Measurements from ENCODE around the gene CCT5. TPM values are rescaled to one million over a fixed set of nuclear protein-coding genes. Genes with fewer than 3 reads are reported as not detected.

Gene CCT5
- polyA plus RNA-seq, 1 donor (not counting 4 experiments of a cell fraction or from before 2014, with no cell fraction given), result 558 TPM

DNA sequence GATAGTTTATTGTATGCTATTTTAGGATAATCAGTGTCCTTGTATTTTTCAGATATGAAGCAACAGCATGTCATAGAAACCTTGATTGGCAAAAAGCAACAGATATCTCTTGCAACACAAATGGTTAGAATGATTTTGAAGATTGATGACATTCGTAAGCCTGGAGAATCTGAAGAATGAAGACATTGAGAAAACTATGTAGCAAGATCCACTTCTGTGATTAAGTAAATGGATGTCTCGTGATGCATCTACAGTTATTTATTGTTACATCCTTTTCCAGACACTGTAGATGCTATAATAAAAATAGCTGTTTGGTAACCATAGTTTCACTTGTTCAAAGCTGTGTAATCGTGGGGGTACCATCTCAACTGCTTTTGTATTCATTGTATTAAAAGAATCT lies 14.5 kb downstream of the CCT5 start:
- Histone ChIP-seq H3K4me3 (ENCODE audit: control insufficient read depth in 2 of 3, extremely low read depth in 1 of 3, insufficient read depth in 2 of 3, low read depth in 1 of 3, low read length in 3 of 3) (no peak overlapping the region), H4K20me1 (ENCODE audit: control insufficient read depth, extremely low read depth, insufficient read depth, low read length) (peaks cover 8% of the 10 kb centered on the region), H3K4me2 (ENCODE audit: control insufficient read depth, extremely low read depth, insufficient read depth, low read depth, low read length) (no peak overlapping the region), H3K79me2 (ENCODE audit: control insufficient read depth, insufficient read depth, low read length) (peaks cover 7% of the 10 kb centered on the region), H3K4me1 (ENCODE audit: control insufficient read depth, extremely low read depth, insufficient read depth, low read length) (peaks cover 15% of the 10 kb centered on the region), H3K9ac (ENCODE audit: control insufficient read depth, extremely low read depth, insufficient read depth, low read length) (no peak overlapping the region), H3K27me3 (ENCODE audit: control insufficient read depth, extremely low read depth, insufficient read depth, low read length) (no peaks in the 10 kb centered on the region), H3K36me3 (ENCODE audit: control insufficient read depth in 2 of 2, extremely low read depth in 1 of 2, insufficient read depth in 2 of 2, low read length in 2 of 2) (peaks cover 36 to 44% of the 10 kb centered on the region in 2 experiments), H3K9me3 (ENCODE audit: control insufficient read depth, low read depth, low read length) (no peaks in the 10 kb centered on the region), H3K9me1 (ENCODE audit: control insufficient read depth, extremely low read depth, insufficient read depth, low read length) (no peaks in the 10 kb centered on the region), H2AFZ (ENCODE audit: control insufficient read depth, low read length) (no peak overlapping the region), H3K27ac (ENCODE audit: control insufficient read depth, insufficient read depth, low read length) (no peak overlapping the region)
- DNase-seq (ENCODE audit: low read depth, low spot score), result no peak
- no peak for TF ChIP-seq EZH2 (IDR thresholded peaks at IDR 0.05; ENCODE audit: low read length)
- TF ChIP-seq, protein P1, sequence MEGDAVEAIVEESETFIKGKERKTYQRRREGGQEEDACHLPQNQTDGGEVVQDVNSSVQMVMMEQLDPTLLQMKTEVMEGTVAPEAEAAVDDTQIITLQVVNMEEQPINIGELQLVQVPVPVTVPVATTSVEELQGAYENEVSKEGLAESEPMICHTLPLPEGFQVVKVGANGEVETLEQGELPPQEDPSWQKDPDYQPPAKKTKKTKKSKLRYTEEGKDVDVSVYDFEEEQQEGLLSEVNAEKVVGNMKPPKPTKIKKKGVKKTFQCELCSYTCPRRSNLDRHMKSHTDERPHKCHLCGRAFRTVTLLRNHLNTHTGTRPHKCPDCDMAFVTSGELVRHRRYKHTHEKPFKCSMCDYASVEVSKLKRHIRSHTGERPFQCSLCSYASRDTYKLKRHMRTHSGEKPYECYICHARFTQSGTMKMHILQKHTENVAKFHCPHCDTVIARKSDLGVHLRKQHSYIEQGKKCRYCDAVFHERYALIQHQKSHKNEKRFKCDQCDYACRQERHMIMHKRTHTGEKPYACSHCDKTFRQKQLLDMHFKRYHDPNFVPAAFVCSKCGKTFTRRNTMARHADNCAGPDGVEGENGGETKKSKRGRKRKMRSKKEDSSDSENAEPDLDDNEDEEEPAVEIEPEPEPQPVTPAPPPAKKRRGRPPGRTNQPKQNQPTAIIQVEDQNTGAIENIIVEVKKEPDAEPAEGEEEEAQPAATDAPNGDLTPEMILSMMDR (optimal IDR thresholded peaks at IDR 0.05 in 1 of 3, IDR thresholded peaks at IDR 0.05 in 1 of 3, conservative IDR thresholded peaks at IDR 0.05 in 1 of 3; ENCODE audit: extremely low read depth in 1 of 3, insufficient read depth in 2 of 3, low read length in 3 of 3), result no peak
- dilution Hi-C loops (cut with MboI; ENCODE audit: extremely low pct_ligation_motif_present, low sequenced_read_pairs), result no loop called here
- FAIRE-seq, result no peak

DNA sequence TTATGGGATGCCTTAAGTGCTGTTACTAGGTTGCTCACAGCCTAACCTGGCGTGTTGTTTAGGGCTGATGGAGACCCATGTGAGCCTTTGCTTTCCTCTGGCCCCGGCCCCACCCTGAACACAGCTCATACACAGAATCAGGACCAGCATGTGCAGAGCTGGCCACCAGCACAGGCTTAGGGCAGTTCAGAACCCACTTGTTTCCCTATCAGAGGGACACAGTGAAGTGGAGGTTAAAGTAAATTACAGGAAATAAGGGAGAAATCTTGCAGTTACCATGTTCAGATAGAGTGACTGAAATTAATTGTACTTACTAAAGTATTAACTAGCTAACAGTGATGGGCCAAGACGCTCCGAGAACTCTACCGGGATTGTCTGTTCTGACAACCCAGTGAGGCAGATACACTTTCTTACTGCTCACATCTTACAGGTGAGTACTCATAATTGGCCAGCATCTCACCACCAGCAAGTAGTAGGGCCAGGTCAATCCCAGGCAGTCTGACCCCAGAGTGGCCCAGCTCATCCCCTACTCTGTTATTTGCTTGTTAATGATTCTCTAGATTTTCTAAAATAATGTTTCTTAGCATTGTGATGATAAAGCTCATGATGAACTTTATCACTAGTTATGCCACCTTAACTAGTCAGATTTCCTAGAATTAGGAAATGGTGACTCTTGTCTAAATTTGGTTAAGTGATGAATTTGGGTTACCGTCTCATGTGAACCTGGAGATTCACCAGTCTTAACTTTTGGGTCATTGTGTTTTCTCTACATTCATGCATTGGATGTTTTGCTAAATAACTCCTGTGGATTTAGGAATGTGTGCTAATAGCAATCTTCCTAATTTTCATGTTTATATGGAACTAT lies 15.4 kb downstream of the CCT5 start:
- no peak for DNase-seq (ENCODE audit: low read depth, low spot score)
- H3K79me2 ChIP-seq (ENCODE audit: control insufficient read depth, insufficient read depth, low read length), result no peaks in the 10 kb centered on the region
- H3K9me3 ChIP-seq (ENCODE audit: control insufficient read depth, low read depth, low read length), result no peaks in the 10 kb centered on the region
- H4K20me1 ChIP-seq (ENCODE audit: control insufficient read depth, extremely low read depth, insufficient read depth, low read length), result peaks cover 3% of the 10 kb centered on the region
- no peak overlapping the region for H3K9ac ChIP-seq (ENCODE audit: control insufficient read depth, extremely low read depth, insufficient read depth, low read length)
- H3K9me1 ChIP-seq (ENCODE audit: control insufficient read depth, extremely low read depth, insufficient read depth, low read length), result no peaks in the 10 kb centered on the region
- H3K36me3 ChIP-seq (ENCODE audit: control insufficient read depth in 2 of 2, extremely low read depth in 1 of 2, insufficient read depth in 2 of 2, low read length in 2 of 2), result peaks cover 28 to 35% of the 10 kb centered on the region in 2 experiments
- H2AFZ ChIP-seq (ENCODE audit: control insufficient read depth, low read length), result no peak overlapping the region
- peaks cover 15% of the 10 kb centered on the region for H3K4me1 ChIP-seq (ENCODE audit: control insufficient read depth, extremely low read depth, insufficient read depth, low read length)
- no peak for FAIRE-seq
- no peaks in the 10 kb centered on the region for H3K27me3 ChIP-seq (ENCODE audit: control insufficient read depth, extremely low read depth, insufficient read depth, low read length)
- no peak overlapping the region for H3K4me3 ChIP-seq (ENCODE audit: control insufficient read depth in 2 of 3, extremely low read depth in 1 of 3, insufficient read depth in 2 of 3, low read depth in 1 of 3, low read length in 3 of 3)
- H3K4me2 ChIP-seq (ENCODE audit: control insufficient read depth, extremely low read depth, insufficient read depth, low read depth, low read length), result no peak overlapping the region
- TF ChIP-seq EZH2 (IDR thresholded peaks at IDR 0.05; ENCODE audit: low read length), result no peak
- TF ChIP-seq, protein P1 (optimal IDR thresholded peaks at IDR 0.05 in 1 of 3, IDR thresholded peaks at IDR 0.05 in 1 of 3, conservative IDR thresholded peaks at IDR 0.05 in 1 of 3; ENCODE audit: extremely low read depth in 1 of 3, insufficient read depth in 2 of 3, low read length in 3 of 3), result no peak
- H3K27ac ChIP-seq (ENCODE audit: control insufficient read depth, insufficient read depth, low read length), result no peak overlapping the region
- dilution Hi-C loops (cut with MboI; ENCODE audit: extremely low pct_ligation_motif_present, low sequenced_read_pairs), result no loop called here

Data from keratinocyte (primary cell).